Ramos (cell line): ENCODE data around the gene ZBTB4.
"Not testable (repeated sequence)": the region's sequence is repeated elsewhere in the genome, so short reads cannot be mapped to it uniquely, and the experiment has no call there.

Experiments used
- in situ Hi-C: fragments of 300-500 bp; cut with MboI; formaldehyde crosslinking; loops from one replicate; pipeline ENCODE4 v1.14.3; 2022; ENCODE audit warnings: low sequenced_read_pairs; ENCODE audit not compliant: unreplicated experiment

The ZBTB4 gene

GRCh38 chr17:7475764-7476422, 3.5 kb downstream of the ZBTB4 start:
- in situ Hi-C loops, result no loop called here

GRCh38 chr17:7474767-7475166, 4.7 kb downstream of the ZBTB4 start:
- in situ Hi-C loops, result not testable (repeated sequence)

- in situ Hi-C loops, result no loop called here
Observed at GRCh38 chr17:7471729-7472128, 7.7 kb downstream of the ZBTB4 start.

GRCh38 chr17:7470457-7470973, 8.9 kb downstream of the ZBTB4 start:
- in situ Hi-C loops, result not testable (repeated sequence)

- in situ Hi-C loops, result not testable (repeated sequence)
Observed at GRCh38 chr17:7469843-7470242, 9.6 kb downstream of the ZBTB4 start.

- in situ Hi-C loops, result no loop called here
Observed at GRCh38 chr17:7468804-7469389, 10.5 kb downstream of the ZBTB4 start.

GRCh38 chr17:7468290-7468689, 11.1 kb downstream of the ZBTB4 start:
- in situ Hi-C loops, result no loop called here

GRCh38 chr17:7467498-7467897, 11.9 kb downstream of the ZBTB4 start:
- in situ Hi-C loops, result no loop called here

GRCh38 chr17:7466639-7467341, 12.6 kb downstream of the ZBTB4 start:
- in situ Hi-C loops, result no loop called here

GRCh38 chr17:7466318-7466638, 13.2 kb downstream of the ZBTB4 start:
- in situ Hi-C loops, result no loop called here

- in situ Hi-C loops, result no loop called here
Observed at GRCh38 chr17:7465597-7466275, 13.7 kb downstream of the ZBTB4 start.

- in situ Hi-C loops, result no loop called here
Observed at GRCh38 chr17:7464081-7464480, 15.3 kb downstream of the ZBTB4 start.

- in situ Hi-C loops, result no loop called here
Observed at GRCh38 chr17:7463372-7463846, 16.0 kb downstream of the ZBTB4 start.

GRCh38 chr17:7462474-7463371, 16.7 kb downstream of the ZBTB4 start:
- in situ Hi-C loops, result no loop called here

GRCh38 chr17:7460850-7461660, 18.4 kb downstream of the ZBTB4 start:
- in situ Hi-C loops, result no loop called here

GRCh38 chr17:7459961-7460545, 19.4 kb downstream of the ZBTB4 start:
- in situ Hi-C loops, result no loop called here

- in situ Hi-C loops, result no loop called here
Observed at GRCh38 chr17:7448461-7448860, 31.0 kb downstream of the ZBTB4 start.

GRCh38 chr17:7445619-7445968, 33.8 kb downstream of the ZBTB4 start:
- in situ Hi-C loops, result no loop called here
